CD4-positive, alpha-beta T cell treated with Interleukin-15 for 4 hours (primary cell): ENCODE results near the gene ARL5A.
A peak's percentile ranks its signal among the peaks of the same experiment; 100 is the strongest.
"Not testable (repeated sequence)": the region's sequence is repeated elsewhere in the genome, so short reads cannot be mapped to it uniquely, and the experiment has no call there.

Experiments used
- DNase-seq: peaks from one replicate; pipeline ENCODE4 v3.0.0-alpha.2; 2020; ENCODE audit warnings: low spot score

Gene ARL5A

GRCh38 chr2:151828143-151828889 is at the start of gene ARL5A:
ARL5A (minus strand) TSS chr2:151828421; CDS start chr2:151828176, 245 bp downstream.
- DNase-seq, result peak; percentile 96

GRCh38 chr2:151875631-151876030 is 47.4 kb upstream of the ARL5A start:
- DNase-seq, result not testable (repeated sequence)

GRCh38 chr2:151872463-151872862 is 44.2 kb upstream of the ARL5A start:
- no peak for DNase-seq

GRCh38 chr2:151869291-151869690 is 41.1 kb upstream of the ARL5A start:
- no peak for DNase-seq

- DNase-seq, result no peak
Observed at GRCh38 chr2:151862700-151863099, 34.5 kb upstream of the ARL5A start.

- DNase-seq, result no peak
Observed at GRCh38 chr2:151861174-151861573, 33.0 kb upstream of the ARL5A start.

- DNase-seq, result no peak
Observed at GRCh38 chr2:151860613-151861146, 32.5 kb upstream of the ARL5A start.

- no peak for DNase-seq
Observed at GRCh38 chr2:151860210-151860609, 32.0 kb upstream of the ARL5A start.

- no peak for DNase-seq
Observed at GRCh38 chr2:151857650-151858049, 29.4 kb upstream of the ARL5A start.

GRCh38 chr2:151855111-151855510 is 26.9 kb upstream of the ARL5A start:
- no peak for DNase-seq

- no peak for DNase-seq
Observed at GRCh38 chr2:151853070-151853758, 25.0 kb upstream of the ARL5A start.

GRCh38 chr2:151852260-151853069 is 24.2 kb upstream of the ARL5A start:
- DNase-seq, result no peak

GRCh38 chr2:151851761-151852160 is 23.5 kb upstream of the ARL5A start:
- DNase-seq, result no peak

GRCh38 chr2:151849413-151850010 is 21.3 kb upstream of the ARL5A start:
- no peak for DNase-seq

GRCh38 chr2:151845884-151846283 is 17.7 kb upstream of the ARL5A start:
- DNase-seq, result no peak

- DNase-seq, result no peak
Observed at GRCh38 chr2:151845481-151845880, 17.3 kb upstream of the ARL5A start.

GRCh38 chr2:151844211-151844896 is 16.1 kb upstream of the ARL5A start:
- DNase-seq, result no peak

GRCh38 chr2:151843691-151844061 is 15.5 kb upstream of the ARL5A start:
- DNase-seq, result no peak

GRCh38 chr2:151842830-151843690 is 14.8 kb upstream of the ARL5A start:
- no peak for DNase-seq

- no peak for DNase-seq
Observed at GRCh38 chr2:151841047-151841424, 12.8 kb upstream of the ARL5A start.
